MG63 (cell line): ENCODE measurements around the gene TRDN. TPM values are rescaled to one million over a fixed set of nuclear protein-coding genes. Genes with fewer than 3 reads are reported as not detected.
"Not testable (repeated sequence)": the region's sequence is repeated elsewhere in the genome, so short reads cannot be mapped to it uniquely, and the experiment has no call there.

Experiments
- DNase-seq: peaks from one replicate; pipeline ENCODE4 v3.0.0-alpha.2; 2020
- H3K27me3 ChIP-seq: fragments of 250-450 bp; sonication (Bioruptor Pico); 2 replicates; pipeline ENCODE4 v1.5.1; 2020; ENCODE audit warnings: mild to moderate bottlenecking, moderate library complexity
- H3K36me3 ChIP-seq: fragments of 250-450 bp; sonication (Bioruptor Pico); 2 replicates; pipeline ENCODE4 v1.5.1; 2020; ENCODE audit warnings: mild to moderate bottlenecking, moderate library complexity
- H3K4me3 ChIP-seq: fragments of 250-450 bp; sonication (Bioruptor Pico); 2 replicates; pipeline ENCODE4 v1.5.1; 2020; ENCODE audit warnings: mild to moderate bottlenecking, moderate library complexity
- H3K9me3 ChIP-seq: fragments of 250-450 bp; sonication (Bioruptor Pico); 2 replicates; pipeline ENCODE4 v1.5.1; 2020; ENCODE audit warnings: mild to moderate bottlenecking, moderate library complexity
- total RNA-seq: library from RNA; depleted of rRNA; stranded (reverse); fragments of >200 nt; shearing (Covaris generic); gene quantifications from 2 replicates; pipeline ENCODE4 v1.2.3, GENCODE V29; 2014; ENCODE audit warnings: low replicate concordance

The TRDN gene
- total RNA-seq, 1 experiment from 2014 or later: not detected

DNA sequence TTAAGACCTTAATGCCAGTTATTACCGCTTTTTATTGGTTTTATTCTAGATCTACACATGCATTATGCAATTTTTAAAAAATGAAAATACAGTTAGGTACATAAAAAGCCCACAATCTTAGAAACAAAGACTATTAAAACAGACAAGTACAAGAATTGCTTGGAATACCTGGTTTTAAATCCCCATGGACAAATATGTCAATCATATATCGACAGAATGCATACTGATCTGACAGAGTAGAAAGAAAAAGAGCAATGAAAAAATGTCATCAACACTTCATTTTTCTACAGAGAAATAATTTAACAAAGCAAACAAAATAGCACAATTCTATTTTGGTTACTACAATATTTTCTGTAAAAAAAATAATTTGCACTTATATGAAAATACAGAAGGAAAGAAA, 139.7 kb downstream of the TRDN start:
- H3K36me3 ChIP-seq: no peaks in the 10 kb centered on the region
- no peak overlapping the region for H3K4me3 ChIP-seq
- no peaks in the 10 kb centered on the region for H3K27me3 ChIP-seq
- DNase-seq: no peak
- no peaks in the 10 kb centered on the region for H3K9me3 ChIP-seq

DNA sequence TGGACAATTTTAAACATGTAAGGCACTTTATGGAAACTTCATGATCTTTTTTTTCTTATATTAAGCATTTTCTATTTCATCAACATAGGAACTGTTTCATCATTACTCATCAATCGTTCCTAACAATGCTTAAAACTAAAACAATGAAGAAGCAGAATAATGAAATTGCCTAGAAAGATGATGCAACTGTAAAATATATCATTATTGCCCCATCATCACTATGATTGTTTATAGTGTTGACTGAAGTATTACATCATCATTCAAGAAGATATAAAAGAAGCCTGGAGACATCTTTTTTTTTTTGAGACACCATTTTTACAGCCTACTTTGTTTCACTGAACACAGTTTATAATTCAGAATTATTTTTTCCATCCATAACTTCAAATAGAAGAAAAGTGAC, 147.2 kb downstream of the TRDN start:
- no peaks in the 10 kb centered on the region for H3K27me3 ChIP-seq
- no peaks in the 10 kb centered on the region for H3K36me3 ChIP-seq
- no peak overlapping the region for H3K4me3 ChIP-seq
- DNase-seq: no peak
- H3K9me3 ChIP-seq: no peaks in the 10 kb centered on the region

DNA sequence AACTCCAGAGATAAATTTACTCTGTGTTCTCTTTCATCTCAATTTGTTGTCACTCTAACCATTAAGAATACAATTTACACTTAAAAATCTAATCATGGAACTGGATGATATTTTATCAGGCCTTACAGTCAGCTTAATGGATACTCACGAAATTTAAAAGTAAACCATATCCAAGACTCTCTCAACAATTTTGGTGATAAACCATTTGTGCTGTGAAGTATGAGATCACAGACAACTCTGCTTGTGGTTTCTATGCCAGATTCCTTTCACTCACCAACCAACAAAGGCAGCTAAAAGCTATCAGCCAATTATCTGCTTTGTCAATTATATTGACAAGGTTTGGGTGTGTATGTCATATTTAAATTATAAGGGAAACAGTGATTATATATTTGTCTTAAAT, 155.8 kb downstream of the TRDN start:
- DNase-seq: no peak
- no peaks in the 10 kb centered on the region for H3K9me3 ChIP-seq
- H3K4me3 ChIP-seq: no peak overlapping the region
- H3K27me3 ChIP-seq: no peaks in the 10 kb centered on the region
- no peaks in the 10 kb centered on the region for H3K36me3 ChIP-seq

DNA sequence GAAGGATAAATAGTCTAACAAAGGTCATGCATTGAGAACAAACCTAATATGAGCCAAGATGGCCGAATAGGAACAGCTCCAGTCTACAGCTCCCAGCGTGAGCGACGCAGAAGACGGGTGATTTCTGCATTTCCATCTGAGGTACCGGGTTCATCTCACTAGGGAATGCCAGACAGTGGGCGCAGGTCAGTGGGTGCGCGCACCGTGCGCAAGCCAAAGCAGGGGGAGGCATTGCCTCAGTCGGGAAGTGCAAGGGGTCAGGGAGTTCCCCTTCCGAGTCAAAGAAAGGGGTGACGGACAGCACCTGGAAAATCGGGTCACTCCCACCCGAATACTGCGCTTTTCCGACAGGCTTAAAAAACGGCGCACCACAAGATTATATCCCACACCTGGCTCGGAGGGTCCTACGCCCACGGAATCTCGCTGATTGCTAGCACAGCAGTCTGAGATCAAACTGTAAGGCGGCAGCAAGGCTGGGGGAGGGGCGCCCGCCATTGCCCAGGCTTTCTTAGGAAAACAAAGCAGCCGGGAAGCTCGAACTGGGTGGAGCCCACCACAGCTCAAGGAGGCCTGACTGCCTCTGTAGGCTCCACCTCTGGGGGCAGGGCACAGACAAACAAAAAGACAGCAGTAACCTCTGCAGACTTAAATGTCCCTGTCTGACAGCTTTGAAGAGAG, 164.6 kb downstream of the TRDN start:
- not testable (repeated sequence) for H3K9me3 ChIP-seq, H3K4me3 ChIP-seq, H3K36me3 ChIP-seq, DNase-seq, H3K27me3 ChIP-seq

DNA sequence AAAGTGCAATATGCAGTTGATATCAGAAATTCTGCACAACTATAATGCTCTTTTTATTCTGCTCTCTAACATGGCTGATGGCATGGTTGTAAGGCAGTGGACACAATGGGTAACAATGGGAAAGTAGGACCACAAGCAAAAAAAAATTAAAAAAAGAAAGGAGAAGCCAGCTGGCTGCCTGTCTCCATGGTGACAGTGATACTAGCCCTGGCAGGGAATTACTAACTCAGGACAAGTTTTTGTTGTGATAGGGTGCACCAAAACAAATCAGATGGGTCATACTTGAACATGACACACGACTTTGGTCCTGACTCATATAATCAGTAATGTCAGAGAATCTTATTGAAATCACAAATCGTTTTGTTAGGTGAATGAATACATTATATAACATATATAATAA, 169.4 kb downstream of the TRDN start:
- H3K27me3 ChIP-seq: no peaks in the 10 kb centered on the region
- DNase-seq: no peak
- H3K9me3 ChIP-seq: no peaks in the 10 kb centered on the region
- no peaks in the 10 kb centered on the region for H3K36me3 ChIP-seq
- H3K4me3 ChIP-seq: no peak overlapping the region

DNA sequence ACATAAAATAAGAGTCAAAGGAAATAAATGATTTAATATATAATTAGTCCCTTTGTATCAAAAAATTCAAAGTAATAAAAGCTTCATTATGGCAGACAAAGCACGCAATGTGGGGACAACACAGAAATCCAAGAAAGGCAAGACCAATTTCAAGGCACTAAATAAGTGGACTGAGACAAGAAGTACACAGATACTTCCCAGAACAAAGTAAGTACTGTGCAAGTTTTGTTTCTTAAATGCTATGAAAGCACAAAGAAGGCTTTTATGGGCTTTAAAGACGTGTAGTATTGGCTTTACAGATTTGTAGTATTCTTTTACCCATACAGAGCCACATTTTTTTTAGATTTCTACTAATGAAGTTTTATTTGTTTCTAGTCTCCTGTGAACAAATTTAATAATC, 174.6 kb downstream of the TRDN start:
- Histone ChIP-seq H3K36me3 (no peaks in the 10 kb centered on the region), H3K4me3 (no peak overlapping the region), H3K9me3 (no peaks in the 10 kb centered on the region), H3K27me3 (no peaks in the 10 kb centered on the region)
- DNase-seq: no peak

DNA sequence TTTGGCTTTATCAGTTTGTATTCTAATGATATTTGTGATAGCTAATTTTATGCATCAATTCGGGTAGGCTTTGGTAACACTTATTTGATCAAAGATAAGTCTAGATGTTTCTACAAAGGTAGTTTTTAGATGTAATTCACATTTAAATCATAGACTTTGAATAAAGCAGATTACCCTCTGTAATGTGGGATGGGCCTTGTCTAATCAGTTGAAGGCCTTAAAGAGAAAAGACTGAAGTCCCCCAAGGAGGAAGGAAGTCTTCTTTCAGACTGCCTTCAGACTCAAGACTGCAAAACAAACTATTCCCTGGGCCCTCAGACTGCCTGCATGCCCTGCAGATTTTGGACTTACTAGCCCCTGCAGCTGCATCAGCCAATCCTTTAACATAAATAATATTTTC, 178.5 kb downstream of the TRDN start:
- H3K27me3 ChIP-seq: no peaks in the 10 kb centered on the region

DNA sequence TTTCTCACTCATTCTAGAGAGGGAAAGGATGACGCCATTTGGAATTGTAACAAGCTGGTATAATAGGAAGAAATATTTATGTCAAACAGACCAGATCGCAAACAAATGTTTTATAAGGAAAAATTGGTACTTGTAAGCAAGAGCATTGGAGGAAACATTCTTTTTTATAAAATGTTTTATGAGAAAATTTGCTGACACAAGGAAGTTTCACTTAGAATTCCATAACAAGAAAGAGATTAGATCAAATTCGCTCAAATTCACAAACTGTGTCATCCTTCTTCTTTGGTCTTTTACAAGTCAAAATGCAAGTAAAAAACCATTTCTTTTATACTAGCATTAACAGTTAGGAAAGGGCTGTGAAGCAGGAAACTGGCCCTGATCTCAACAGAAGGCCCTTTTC, 179.9 kb downstream of the TRDN start:
- H3K9me3 ChIP-seq: no peaks in the 10 kb centered on the region
- no peak for DNase-seq
- H3K27me3 ChIP-seq: no peaks in the 10 kb centered on the region

More for the DNA sequence above, 178.5 kb downstream of the TRDN start:
- Histone ChIP-seq H3K36me3 (no peaks in the 10 kb centered on the region), H3K9me3 (no peaks in the 10 kb centered on the region), H3K4me3 (no peak overlapping the region)
- no peak for DNase-seq

DNA sequence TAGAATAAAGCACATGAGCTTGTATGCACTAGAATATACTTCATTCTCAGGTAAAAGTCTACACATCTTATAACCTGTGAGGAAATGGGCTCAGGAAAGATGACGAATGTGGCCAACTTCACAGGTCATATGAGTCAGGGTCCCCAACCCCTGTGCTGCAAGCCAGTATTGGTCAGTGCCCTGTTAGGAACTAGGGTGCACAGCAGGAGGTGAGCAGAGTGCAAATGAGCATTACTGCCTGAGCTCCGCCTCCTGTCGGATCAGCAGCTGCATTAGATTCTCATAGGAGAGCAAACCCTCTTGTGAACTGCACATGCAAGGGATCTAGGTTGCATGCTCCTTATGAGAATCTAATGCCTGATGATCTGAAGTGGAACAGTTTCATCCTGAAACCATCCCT, 182.3 kb downstream of the TRDN start:
- Histone ChIP-seq H3K36me3 (no peaks in the 10 kb centered on the region), H3K9me3 (no peaks in the 10 kb centered on the region), H3K4me3 (no peak overlapping the region), H3K27me3 (no peaks in the 10 kb centered on the region)
- no peak for DNase-seq

More for the DNA sequence above, 179.9 kb downstream of the TRDN start:
- Histone ChIP-seq H3K4me3 (no peak overlapping the region), H3K36me3 (no peaks in the 10 kb centered on the region)

DNA sequence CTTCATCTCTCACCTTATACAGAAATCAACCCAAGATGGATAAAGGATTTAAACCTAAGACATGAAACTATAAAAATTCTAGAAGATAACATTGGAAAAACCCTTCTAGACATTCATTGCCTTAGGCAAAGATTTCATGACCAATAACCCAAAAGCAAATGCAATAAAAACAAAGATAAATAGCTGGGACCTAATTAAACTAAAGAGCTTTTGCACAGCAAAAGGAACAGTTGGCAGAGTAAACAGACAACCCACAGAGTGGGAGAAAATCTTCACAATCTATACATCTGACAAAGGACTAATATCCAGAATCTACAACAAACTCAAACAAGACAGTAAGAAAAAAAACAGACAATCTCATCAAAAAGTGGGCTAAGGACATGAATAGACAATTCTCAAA, 183.7 kb downstream of the TRDN start:
- H3K27me3 ChIP-seq, H3K36me3 ChIP-seq, DNase-seq, H3K4me3 ChIP-seq, H3K9me3 ChIP-seq: not testable (repeated sequence)

DNA sequence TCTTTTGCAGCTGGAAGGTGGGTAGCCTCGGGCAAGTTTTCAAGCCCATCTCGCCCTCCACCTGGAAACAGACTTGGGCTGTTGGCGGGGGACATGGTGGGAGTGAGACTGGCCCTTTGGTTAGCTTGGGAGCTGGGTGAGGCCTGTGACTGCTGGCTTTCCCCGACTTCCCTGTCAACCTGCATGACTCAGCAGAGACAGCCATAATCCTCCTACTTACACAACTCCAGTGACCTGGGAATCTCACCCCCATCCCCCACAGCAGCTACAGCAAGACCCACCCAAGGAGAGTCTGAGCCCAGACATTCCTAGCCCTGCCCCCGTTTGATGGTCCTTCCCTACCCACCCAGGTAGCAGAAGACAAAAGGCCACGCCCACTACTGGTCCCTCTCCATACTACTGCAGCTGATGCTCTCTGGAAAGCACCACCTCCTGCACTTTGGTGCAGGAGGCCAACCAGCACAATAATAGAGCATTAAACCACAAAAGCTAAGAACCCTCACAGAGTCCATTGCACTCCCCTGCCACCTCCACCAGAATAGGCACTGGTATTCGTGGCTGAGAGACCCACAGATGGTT, 188.4 kb downstream of the TRDN start:
- H3K27me3 ChIP-seq: no peaks in the 10 kb centered on the region
- no peak for DNase-seq
- no peaks in the 10 kb centered on the region for H3K9me3 ChIP-seq
- no peak overlapping the region for H3K4me3 ChIP-seq
- no peaks in the 10 kb centered on the region for H3K36me3 ChIP-seq

DNA sequence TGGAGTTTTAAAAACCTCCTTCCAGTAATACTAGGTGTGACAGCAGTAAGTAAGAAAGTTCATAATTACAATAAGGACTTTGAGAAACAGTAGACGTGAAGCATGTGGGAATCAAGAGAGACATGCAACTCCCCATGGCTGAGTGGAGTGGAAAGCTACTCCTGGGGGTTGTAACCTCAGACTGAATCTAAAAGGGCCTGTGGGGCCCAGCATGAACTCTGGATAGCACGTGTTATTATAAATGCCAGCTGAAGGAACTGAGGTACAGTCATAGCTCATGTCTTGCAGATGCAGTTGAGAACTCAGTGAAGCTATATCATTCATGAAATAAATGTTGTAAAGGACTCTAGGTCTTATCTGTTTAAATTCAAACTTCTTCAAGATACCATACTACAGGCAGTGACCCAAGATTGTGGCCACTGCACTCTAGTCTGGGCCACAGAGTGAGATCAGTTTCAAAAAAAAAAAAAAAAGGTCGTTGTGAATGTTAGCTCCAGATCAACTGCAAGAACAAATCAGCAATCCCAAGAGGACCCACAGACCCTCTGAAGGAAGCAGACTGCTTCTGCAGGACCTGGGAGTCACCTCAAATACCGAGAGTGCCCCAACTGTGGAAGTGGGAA, 189.3 kb downstream of the TRDN start:
- Histone ChIP-seq H3K4me3 (no peak overlapping the region), H3K27me3 (no peaks in the 10 kb centered on the region), H3K9me3 (no peaks in the 10 kb centered on the region), H3K36me3 (no peaks in the 10 kb centered on the region)
- DNase-seq: no peak

DNA sequence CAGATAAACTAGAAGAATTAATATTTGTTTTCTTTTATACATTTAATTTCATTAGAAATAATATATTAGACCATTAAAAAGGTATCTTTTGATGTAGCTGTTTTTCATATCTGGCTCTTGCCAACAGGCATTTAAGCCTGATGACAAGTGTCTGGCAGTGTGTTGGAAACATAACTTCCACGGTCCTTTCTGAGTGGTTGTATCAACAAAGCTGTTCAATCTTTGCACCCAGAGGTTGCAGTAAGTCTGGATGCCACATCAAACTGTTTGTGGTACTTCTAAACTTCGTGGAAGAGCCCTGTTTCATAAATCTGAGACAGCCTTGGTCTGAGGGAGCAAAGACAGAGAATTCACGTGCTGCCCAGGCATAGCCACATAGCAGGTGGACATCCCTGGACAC, 197.4 kb downstream of the TRDN start:
- Histone ChIP-seq H3K4me3 (no peak overlapping the region), H3K27me3 (no peaks in the 10 kb centered on the region), H3K36me3 (no peaks in the 10 kb centered on the region), H3K9me3 (no peaks in the 10 kb centered on the region)
- no peak for DNase-seq

DNA sequence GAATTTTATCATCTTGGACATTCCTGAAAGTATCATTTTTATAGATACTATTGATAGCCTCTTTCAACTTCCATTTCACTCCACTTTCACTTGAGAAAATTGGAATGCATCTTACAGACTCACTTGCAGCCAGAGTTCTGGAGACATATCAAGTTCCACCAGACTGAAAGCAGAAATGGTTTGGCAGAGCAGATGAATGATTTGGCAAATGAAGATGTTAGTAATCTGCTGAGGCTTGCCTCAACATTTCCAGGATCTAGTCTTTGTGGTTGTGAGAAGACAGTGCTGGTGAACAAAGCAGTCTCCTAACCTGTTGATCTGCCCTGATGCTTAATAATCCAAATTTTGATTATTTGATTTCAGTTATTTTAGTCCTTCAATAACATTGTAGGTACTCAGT, 202.6 kb downstream of the TRDN start:
- no peaks in the 10 kb centered on the region for H3K36me3 ChIP-seq
- H3K27me3 ChIP-seq: no peaks in the 10 kb centered on the region
- H3K4me3 ChIP-seq: no peak overlapping the region
- DNase-seq: no peak
- no peaks in the 10 kb centered on the region for H3K9me3 ChIP-seq

DNA sequence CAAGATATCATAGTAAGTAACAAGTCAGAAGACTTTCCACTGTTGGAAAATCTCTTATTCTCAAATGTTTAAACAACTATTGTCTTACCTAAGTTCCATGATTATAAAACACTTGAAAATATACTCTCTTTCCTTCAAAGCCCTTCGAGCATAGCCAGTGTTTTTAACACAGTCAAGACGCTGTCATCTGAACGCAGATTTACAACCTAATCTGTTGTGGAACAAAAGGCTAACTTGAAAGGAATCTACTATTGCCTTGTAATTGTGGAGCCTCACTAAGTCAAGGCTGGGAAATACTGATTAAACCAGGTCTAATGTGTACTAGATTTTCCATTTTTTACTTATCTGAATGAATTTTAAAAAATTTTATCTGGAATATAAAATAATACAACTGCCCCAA, 205.8 kb downstream of the TRDN start:
- Histone ChIP-seq H3K9me3 (no peaks in the 10 kb centered on the region), H3K36me3 (no peaks in the 10 kb centered on the region), H3K4me3 (no peak overlapping the region), H3K27me3 (no peaks in the 10 kb centered on the region)
- DNase-seq: no peak

DNA sequence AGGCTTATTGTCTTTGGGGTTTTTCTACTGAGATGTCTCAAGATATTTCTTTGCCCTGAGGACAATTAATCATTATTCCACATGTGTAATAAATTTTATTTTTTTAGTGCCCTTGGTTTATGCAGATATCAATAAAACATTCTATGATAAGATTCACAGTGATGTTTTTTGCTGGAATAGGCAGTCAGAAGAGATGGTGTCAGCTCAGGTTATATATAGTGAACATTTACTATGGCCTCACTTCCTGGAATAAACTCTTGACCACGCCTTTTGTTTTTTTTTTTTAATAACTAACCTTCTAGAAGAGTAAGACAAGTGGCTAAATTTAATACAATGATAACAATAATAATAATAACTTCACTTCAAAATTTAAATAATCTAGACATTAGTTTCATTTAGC, 209.7 kb downstream of the TRDN start:
- DNase-seq: no peak
- H3K9me3 ChIP-seq: no peaks in the 10 kb centered on the region

DNA sequence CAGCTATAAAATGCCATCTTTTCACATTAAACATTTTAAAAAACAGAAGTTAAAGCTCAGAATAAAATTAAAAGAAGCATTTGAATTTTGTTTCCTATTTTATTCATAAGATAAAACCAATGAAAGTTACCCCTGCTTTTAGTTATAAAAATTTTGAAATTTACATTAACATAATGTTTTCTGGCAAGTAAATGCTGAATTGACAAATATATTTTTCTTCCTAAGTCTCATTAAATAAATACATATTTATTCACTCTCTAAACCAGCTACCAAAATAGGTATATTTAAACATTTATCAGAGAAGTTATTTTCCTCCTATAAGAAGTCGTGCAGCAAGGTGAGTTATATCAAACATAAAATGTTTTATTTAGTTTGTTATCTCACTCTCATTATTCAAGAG, 213.6 kb downstream of the TRDN start:
- no peak overlapping the region for H3K4me3 ChIP-seq
- DNase-seq: no peak
- H3K36me3 ChIP-seq: no peaks in the 10 kb centered on the region
- no peaks in the 10 kb centered on the region for H3K27me3 ChIP-seq
- H3K9me3 ChIP-seq: no peaks in the 10 kb centered on the region

More for the DNA sequence above, 209.7 kb downstream of the TRDN start:
- H3K36me3 ChIP-seq: no peaks in the 10 kb centered on the region
- no peaks in the 10 kb centered on the region for H3K27me3 ChIP-seq
- no peak overlapping the region for H3K4me3 ChIP-seq

DNA sequence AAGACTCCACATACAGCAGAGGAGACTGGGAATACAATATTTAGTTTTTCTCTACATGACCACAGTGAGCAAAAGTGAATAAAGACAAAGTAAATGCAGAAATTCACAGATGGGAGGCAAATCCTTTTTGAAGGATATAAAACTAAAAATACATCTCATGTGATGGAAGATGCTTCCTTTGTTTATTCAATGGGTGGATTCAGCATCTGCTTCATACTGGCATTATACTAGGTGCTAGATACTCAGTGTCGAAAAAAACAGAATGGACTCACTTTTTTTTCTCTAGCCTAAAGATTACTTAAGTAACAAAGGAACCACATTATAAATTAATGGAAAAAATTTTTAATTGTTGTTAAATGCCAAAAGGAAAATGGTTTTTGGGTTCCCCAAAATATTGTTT, 216.2 kb downstream of the TRDN start:
- Histone ChIP-seq H3K36me3 (no peaks in the 10 kb centered on the region), H3K4me3 (no peak overlapping the region), H3K27me3 (no peaks in the 10 kb centered on the region), H3K9me3 (no peaks in the 10 kb centered on the region)
- no peak for DNase-seq
